Fibroblast of the aortic adventitia (primary cell): ENCODE measurements around the gene PGK1. TPM values are rescaled to one million over a fixed set of nuclear protein-coding genes. Genes with fewer than 3 reads are reported as not detected.

Experiments
- DNase-seq: peaks from one replicate; pipeline ENCODE4 v3.0.0-alpha.2; 2010; ENCODE audit warnings: low read depth
- H3K4me3 ChIP-seq: 2 replicates; pipeline ENCODE4 v1.5.1; 2011; ENCODE audit warnings: low read depth, mild to moderate bottlenecking, control low read depth, low read length, moderate library complexity
- CTCF ChIP-seq: IDR thresholded peaks from 2 replicates; pipeline ENCODE4 v1.5.1; 2011; ENCODE audit warnings: mild to moderate bottlenecking, low read length, control low read depth, inconsistent platforms; ENCODE audit not compliant: insufficient read depth
- total RNA-seq: library from RNA; depleted of rRNA; stranded (reverse); fragments of >200 nt; gene quantifications from 2 replicates; pipeline ENCODE4 v1.2.3, GENCODE V29; 2012; ENCODE audit warnings: low replicate concordance

PGK1 gene
- total RNA-seq, 1 donor, result 222 TPM

GRCh38 chrX:78104447-78105176 lies 564 bp downstream of the PGK1 start:
- peak overlapping the region; percentile 73 for H3K4me3 ChIP-seq
- no peak for TF ChIP-seq CTCF
- peak; percentile 63 for DNase-seq

GRCh38 chrX:78105944-78106650 lies 2.0 kb downstream of the PGK1 start:
- TF ChIP-seq CTCF, result no peak
- DNase-seq, result no peak
- peak overlapping the region; percentile 73 for H3K4me3 ChIP-seq

GRCh38 chrX:78106651-78106986 lies 2.6 kb downstream of the PGK1 start:
- TF ChIP-seq CTCF, result no peak
- no peak for DNase-seq
- H3K4me3 ChIP-seq, result peak overlapping the region; percentile 28

GRCh38 chrX:78109458-78109857 lies 5.4 kb downstream of the PGK1 start:
- no peak for DNase-seq
- no peak overlapping the region for H3K4me3 ChIP-seq
- TF ChIP-seq CTCF, result no peak

- no peak for TF ChIP-seq CTCF
- H3K4me3 ChIP-seq, result no peak overlapping the region
- no peak for DNase-seq
Observed at GRCh38 chrX:78111140-78111931, 7.3 kb downstream of the PGK1 start.

- no peak for DNase-seq
- no peak for TF ChIP-seq CTCF
- H3K4me3 ChIP-seq, result no peak overlapping the region
Observed at GRCh38 chrX:78116365-78116764, 12.3 kb downstream of the PGK1 start.
